ENCODE measurements around the gene KRT6C.
"Not testable (repeated sequence)": the region's sequence is repeated elsewhere in the genome, so short reads cannot be mapped to it uniquely, and the experiment has no call there.

The KRT6C gene

GRCh38 chr12:52454411-52455201 lies 19.0 kb downstream of the KRT6C start:
- no peak for DNase-seq

GRCh38 chr12:52452101-52452500 lies 21.5 kb downstream of the KRT6C start, which contains the start of gene KRT6B:
Gene KRT6B (minus strand): TSS chr12:52452146. CDS start chr12:52452078, 68 bp downstream.
- no peak for DNase-seq

- DNase-seq = no peak
Measured at GRCh38 chr12:52448228-52448627, 25.4 kb downstream of the KRT6C start.

- DNase-seq = not testable (repeated sequence)
Measured at GRCh38 chr12:52447196-52447595, 26.4 kb downstream of the KRT6C start.

- no peak for DNase-seq
Measured at GRCh38 chr12:52446367-52447045, 27.1 kb downstream of the KRT6C start.

GRCh38 chr12:52445876-52446275 lies 27.7 kb downstream of the KRT6C start:
- DNase-seq = no peak

GRCh38 chr12:52444647-52445595 lies 28.7 kb downstream of the KRT6C start:
- no peak for DNase-seq

- no peak for DNase-seq
Measured at GRCh38 chr12:52443966-52444365, 29.6 kb downstream of the KRT6C start.

GRCh38 chr12:52442600-52443061 lies 31.0 kb downstream of the KRT6C start:
- DNase-seq = no peak

GRCh38 chr12:52441320-52441911 lies 32.2 kb downstream of the KRT6C start:
- DNase-seq = no peak

GRCh38 chr12:52440821-52441319 lies 32.7 kb downstream of the KRT6C start:
- no peak for DNase-seq

- DNase-seq = no peak
Measured at GRCh38 chr12:52439845-52440244, 33.8 kb downstream of the KRT6C start.

- no peak for DNase-seq
Measured at GRCh38 chr12:52439420-52439819, 34.2 kb downstream of the KRT6C start.

GRCh38 chr12:52438305-52439301 lies 35.0 kb downstream of the KRT6C start:
- DNase-seq = no peak

GRCh38 chr12:52437508-52437907 lies 36.1 kb downstream of the KRT6C start:
- DNase-seq = no peak

- DNase-seq = no peak
Measured at GRCh38 chr12:52436828-52437474, 36.7 kb downstream of the KRT6C start.

GRCh38 chr12:52436000-52436827 lies 37.4 kb downstream of the KRT6C start:
- DNase-seq = no peak

GRCh38 chr12:52435659-52435999 lies 38.0 kb downstream of the KRT6C start:
- no peak for DNase-seq

- no peak for DNase-seq
Measured at GRCh38 chr12:52434760-52435530, 38.7 kb downstream of the KRT6C start.
